Subcutaneous adipose tissue (tissue), 4 donors: Measurements from ENCODE around the gene CD247. TPM values are rescaled to one million over a fixed set of nuclear protein-coding genes. Genes with fewer than 3 reads are reported as not detected.

Experiments used
- total RNA-seq, 4 donors: library from RNA; depleted of rRNA; stranded (reverse); fragments of >200 nt; gene quantifications; one replicate each; pipeline ENCODE4 v1.1.0, GENCODE V29; 2016
- TF ChIP-seq, protein P1 (sequence below): fragments of 450-650 bp; IDR thresholded peaks from one replicate; pipeline ENCODE4 v1.5.1; 2016; ENCODE audit warnings: low read depth, mild to moderate bottlenecking, control low read depth, antibody characterized with exemption, moderate library complexity

CD247 gene
- total RNA-seq, 4 donors from 2014 or later: 1.3 to 3.4 (median 2.1) TPM

DNA sequence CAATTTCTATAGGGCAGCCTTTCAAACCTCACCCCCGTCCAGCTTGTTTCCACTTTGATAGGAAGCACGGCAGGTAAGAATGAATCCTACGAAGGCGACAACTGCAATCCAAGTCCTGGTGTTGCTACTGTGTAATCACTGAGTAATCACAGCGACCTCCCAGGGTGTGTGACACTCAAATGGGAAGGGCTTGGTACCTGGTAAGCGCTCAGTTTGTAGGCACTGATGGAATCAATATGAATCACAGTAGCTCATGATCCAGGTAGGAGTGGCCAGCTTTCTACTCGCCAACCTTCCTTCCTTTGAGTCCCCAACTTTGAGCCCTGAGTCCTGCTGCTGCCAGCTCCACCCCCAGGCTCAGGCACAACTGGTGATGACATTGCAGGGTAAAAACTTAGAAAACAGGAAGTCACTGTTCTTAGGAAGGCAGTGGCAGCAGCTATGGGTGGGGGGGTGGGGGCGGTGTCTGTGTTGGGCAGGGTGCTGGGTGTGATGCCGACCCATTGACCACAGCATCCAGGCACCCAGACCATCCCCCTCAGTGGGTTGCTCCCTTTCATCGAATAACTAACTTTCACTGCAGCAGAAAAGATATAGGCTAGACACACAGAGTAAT, 70.7 kb downstream of the CD247 start:
- TF ChIP-seq, protein P1, sequence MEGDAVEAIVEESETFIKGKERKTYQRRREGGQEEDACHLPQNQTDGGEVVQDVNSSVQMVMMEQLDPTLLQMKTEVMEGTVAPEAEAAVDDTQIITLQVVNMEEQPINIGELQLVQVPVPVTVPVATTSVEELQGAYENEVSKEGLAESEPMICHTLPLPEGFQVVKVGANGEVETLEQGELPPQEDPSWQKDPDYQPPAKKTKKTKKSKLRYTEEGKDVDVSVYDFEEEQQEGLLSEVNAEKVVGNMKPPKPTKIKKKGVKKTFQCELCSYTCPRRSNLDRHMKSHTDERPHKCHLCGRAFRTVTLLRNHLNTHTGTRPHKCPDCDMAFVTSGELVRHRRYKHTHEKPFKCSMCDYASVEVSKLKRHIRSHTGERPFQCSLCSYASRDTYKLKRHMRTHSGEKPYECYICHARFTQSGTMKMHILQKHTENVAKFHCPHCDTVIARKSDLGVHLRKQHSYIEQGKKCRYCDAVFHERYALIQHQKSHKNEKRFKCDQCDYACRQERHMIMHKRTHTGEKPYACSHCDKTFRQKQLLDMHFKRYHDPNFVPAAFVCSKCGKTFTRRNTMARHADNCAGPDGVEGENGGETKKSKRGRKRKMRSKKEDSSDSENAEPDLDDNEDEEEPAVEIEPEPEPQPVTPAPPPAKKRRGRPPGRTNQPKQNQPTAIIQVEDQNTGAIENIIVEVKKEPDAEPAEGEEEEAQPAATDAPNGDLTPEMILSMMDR: no peak

DNA sequence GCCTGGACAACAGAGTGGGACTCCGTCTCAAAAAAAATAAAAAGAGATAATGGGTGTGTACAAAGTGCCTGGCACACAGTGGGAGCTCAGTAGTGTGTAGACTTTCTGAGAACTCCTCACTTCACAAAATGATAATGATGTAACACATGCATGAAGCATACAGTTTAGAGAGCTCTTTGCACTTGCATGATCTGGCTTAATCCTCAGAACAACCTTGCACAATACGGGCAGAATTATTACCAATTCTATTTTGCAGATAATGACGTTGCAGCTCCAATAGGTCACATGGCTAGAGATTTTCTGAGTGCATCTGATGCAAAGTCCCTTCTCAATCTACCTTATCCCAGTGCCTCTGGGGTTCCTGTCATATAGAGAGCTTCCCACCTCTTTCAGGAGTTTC, 71.4 kb downstream of the CD247 start:
- TF ChIP-seq, protein P1: no peak

DNA sequence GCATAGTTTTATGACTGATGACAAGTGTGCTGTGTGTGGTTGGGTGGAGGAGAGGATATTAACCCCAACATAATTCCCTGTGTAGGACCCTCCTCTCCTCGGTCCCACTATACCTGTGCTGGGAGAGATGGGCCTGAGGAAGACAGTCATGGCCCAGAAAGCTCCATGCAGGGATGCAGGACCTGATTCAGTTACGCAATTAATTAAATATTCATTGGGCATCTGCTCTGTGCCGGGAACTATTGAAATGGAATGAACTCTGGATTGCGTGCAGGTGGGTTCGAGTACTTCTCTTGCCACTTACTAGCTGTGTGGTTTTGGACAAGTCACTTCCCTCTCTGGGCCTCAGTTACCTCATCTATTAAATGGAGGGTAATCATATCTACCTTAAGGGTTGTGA, 74.6 kb downstream of the CD247 start:
- TF ChIP-seq, protein P1: no peak

DNA sequence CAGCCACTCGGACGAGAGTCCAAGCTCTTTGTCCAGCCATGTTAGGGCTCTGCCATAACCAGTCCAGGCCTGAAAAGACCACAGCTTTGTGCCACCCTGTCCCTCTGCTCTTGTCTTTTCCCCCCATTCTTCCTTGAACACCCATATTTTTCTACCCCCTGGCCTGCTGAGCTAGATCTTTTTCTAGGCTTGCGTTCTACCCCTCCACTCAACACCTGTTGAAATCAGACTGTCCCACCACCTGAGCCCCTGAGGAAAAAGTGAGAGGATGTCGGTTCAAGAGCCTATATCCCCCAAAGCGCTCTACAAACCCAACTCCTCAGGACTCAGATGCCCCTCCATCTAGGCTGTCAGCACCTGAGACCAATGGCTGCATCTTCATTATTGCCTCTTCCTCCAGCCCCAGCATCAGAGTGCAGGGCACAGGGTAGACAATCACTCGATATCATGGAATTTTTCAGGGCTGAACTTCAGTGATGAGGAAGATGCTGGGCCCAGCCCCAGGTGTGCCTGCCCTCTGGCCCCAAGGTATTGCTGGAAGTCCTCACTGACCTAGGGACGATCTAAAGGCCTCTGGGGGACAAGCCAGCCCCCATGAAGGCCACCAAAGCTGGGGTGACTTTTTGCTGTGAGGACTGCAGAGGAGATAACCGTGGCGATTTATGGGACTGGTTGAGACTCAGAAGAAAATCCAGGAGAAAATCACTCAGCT, 75.3 kb downstream of the CD247 start:
- TF ChIP-seq, protein P1: no peak

DNA sequence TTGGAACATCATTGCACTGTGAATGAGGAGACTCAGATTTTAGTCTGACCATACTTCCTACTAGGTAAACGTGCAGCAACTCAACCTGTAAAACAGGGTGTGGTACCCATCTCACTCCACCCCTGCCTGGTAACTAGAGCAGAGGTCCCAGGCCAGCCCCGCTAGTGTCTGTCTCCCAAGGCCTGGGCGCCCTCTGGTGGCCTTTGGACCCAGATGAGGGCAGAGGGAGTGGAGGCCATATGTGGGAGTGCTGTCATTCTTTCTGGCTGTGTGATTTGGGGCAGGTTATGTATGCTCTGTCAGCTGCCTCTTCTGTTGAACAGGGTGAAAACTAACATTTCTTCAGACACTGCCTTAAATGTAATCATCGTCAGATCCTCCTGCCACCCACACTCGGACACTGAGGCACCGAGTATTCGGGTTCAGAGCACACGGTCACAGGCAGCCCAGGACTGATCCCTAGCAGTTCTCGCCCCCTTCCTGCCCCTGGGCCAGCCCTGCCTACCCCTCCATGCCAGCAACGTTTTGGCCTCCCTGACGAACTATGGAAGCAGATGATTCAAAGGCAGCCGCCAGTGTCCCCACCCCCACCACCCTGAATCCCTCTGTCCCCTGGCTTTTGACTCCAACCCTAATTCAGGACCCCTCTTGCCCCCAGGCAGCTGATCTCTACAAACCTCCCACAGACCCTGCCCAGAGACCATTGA, 76.0 kb downstream of the CD247 start:
- TF ChIP-seq, protein P1: no peak

DNA sequence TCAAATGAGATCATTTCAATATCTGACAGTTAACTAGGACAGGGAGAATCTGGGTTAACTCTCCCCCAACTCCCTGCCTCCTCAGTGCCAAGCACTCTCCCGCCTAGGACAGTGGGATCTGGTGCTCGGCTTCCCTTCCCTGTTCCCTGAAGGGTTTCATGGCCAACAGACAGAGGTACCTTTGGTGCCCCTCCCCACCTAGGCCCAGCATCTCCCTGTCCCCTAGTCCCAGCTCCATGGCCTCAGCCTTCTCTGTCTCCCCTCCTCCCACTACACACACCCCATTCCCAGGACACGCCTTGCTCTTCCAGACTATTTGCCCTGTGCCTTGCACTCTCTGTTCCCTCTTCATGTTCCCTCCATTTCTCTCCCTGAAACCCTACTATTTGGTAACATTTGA, 77.1 kb downstream of the CD247 start:
- TF ChIP-seq, protein P1: no peak

DNA sequence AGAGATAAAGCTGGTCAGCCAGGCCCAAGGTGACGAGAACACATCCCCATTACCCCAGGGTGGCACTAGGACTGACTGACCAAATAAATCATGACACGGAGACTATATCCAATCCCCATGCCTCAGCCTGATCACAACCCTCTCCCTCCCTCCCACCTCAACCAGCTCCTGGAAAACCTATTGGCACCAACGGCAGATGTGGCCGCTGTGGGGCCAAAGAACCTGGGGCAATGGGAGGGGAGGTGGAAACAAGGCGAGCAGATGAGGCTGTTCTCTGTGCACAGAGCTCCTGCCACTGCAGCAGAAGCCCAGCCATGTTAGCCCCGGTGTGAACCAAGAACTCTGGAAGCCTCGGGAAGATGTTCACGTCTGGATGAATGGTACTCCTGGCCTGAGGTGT, 77.6 kb downstream of the CD247 start:
- TF ChIP-seq, protein P1: no peak
